OCI-M2 (cell line): Measurements from ENCODE around the gene METAP2.

Source experiments
- DNase-seq: peaks from one replicate; lab custom pipeline; 2025; ENCODE audit not compliant: unreplicated experiment; lab: John Stamatoyannopoulos, UW

The METAP2 gene

GRCh38 chr12:95548539-95549391 lies 74.8 kb downstream of the METAP2 start:
- DNase-seq = no peak

GRCh38 chr12:95549392-95550084 lies 75.6 kb downstream of the METAP2 start:
- no peak for DNase-seq

GRCh38 chr12:95551305-95551704 lies 77.4 kb downstream of the METAP2 start, which contains the start of gene USP44:
USP44 (minus strand) TSS chr12:95551476; CDS start chr12:95534256, 17,220 bp downstream.
- no peak for DNase-seq

- no peak for DNase-seq
These were observed 78.1 kb downstream of the METAP2 start for GRCh38 chr12:95551913-95552516.

- no peak for DNase-seq
These were observed 79.4 kb downstream of the METAP2 start for GRCh38 chr12:95553197-95553943.

GRCh38 chr12:95554532-95555071 lies 80.7 kb downstream of the METAP2 start:
- no peak for DNase-seq

- no peak for DNase-seq
These were observed 83.7 kb downstream of the METAP2 start for GRCh38 chr12:95557625-95558024.
